Mammary epithelial cell (primary cell): Measurements from ENCODE around the gene BIRC7.

Experiments
- CTCF ChIP-seq, 2 donors: IDR thresholded peaks in 1 of 2; conservative IDR thresholded peaks in 1 of 2; 2 replicates each; pipeline ENCODE4 v1.5.1; 2011 to 2012; ENCODE audit warnings: inconsistent platforms in 2 of 2, low read length in 2 of 2, mild to moderate bottlenecking in 2 of 2, control low read depth in 1 of 2, low read depth in 1 of 2; ENCODE audit not compliant: insufficient read depth in 1 of 2; ENCODE audit errors: extremely low read depth in 1 of 2
- EZH2 ChIP-seq: IDR thresholded peaks from 2 replicates; pipeline ENCODE4 v1.6.1; 2012; ENCODE audit warnings: low read length, inconsistent platforms, borderline replicate concordance

GRCh38 chr20:63196768-63197470 is 38.8 kb upstream of the BIRC7 start:
- TF ChIP-seq CTCF (conservative IDR thresholded peaks at IDR 0.05 in 1 of 2, IDR thresholded peaks at IDR 0.05 in 1 of 2; ENCODE audit: extremely low read depth in 1 of 2, insufficient read depth in 1 of 2, low read depth in 1 of 2, low read length in 2 of 2) = no peak
- no peak for TF ChIP-seq EZH2
